Amygdala (tissue), 56 donors: ENCODE measurements around the gene PLEKHF1.

ENCODE experiments used
- DNase-seq, 56 donors: peaks; one replicate each; lab custom pipeline; 2025; lab: John Stamatoyannopoulos, UW

The PLEKHF1 gene

GRCh38 chr19:29714953-29715700, 49.9 kb downstream of the PLEKHF1 start, which contains the start of gene C19orf12:
Gene C19orf12 (minus strand): TSS chr19:29715261. CDS start chr19:29708413, 6,848 bp downstream.
- peak in 39 of 56 donors; percentile 14 to 79 (median 56) for DNase-seq

DNA sequence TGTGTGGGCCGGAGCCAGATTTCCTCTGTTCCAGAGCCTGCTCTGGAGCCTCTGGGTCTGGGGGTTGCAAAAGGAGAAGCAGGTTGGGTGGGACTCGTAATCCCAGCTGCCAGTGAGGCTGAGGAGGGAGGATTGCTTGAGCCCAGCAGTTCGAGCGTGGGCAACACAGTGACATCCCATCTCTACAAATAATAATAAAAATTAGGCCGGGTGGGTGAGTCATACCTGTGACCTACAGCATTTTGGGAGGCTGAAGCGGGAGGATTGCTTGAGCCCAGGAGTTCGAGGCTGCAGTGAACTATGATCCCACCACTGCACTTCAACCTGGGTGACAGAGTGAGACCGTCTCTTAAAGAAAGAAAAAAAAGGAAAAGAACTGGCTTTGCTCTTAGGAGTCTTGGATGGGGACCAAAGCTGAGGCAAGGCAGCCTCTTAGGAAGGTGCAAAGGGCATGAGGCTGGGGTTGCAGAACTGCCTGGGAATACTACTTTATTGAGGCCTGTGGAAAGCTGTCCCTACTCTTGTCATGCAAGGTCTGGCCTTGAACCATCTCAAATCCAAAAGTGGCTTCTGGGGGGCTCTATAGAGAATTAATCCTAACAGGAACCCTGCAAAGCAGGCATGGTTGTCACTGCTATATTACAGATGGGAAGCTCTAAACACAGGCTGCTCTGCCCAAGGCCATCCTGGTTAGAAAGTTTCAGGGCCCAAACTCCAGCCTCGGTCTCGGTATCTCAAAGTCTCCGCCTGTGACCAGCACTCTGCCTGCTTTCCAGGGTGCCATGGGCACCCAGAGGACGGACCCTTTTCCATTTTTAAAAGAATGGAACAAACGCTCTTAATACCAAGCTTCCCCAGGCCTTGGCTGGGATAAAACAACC, 50.7 kb downstream of the PLEKHF1 start:
- peak in 1 of 56 donors; percentile 59 for DNase-seq

DNA sequence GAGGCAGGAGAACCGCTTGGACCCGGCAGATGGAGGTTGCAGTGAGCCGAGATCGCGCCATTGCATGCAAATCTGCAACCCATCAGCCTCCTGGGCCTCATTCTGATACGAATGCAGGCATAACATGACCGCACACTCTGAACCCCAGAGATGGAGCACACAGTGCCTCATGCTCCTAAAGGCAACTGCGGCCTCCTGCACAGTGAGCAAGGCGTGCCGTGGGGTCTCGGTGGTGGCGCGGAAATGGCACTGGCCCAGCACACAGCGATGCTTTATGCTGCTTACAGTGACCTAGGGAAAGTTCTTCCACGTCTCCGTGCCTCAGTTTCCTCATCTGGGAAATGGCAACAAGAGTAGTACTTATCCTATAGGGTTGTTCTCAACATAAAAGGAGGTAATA, 51.8 kb downstream of the PLEKHF1 start:
- no peak for DNase-seq

DNA sequence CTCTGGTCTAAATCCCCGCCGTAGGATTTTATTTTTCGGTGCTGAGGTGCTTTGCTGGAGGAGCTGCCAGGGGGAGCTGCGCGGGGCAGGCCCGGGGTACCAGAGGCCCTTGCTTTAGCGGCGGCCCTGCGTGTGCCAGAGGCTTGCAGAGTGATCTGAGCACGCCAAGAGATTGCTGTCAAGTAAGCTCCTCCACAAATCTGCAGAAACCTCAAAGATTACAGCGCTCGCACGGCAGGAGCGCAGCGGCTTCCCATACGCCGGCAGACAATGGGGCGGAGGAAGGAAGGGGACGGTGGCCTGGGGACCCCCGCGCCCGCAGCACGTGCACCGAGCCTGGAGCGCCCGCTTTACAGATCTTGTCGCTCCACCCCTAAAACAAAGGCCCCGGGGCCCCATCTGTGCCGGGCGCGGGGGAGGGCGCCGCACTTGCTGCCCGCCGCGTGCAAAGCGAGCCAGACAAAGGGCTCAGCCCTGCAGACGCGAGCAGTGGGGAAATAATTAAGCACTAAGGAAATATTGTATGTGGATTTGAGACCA, 58.9 kb downstream of the PLEKHF1 start:
- peak in 17 of 56 donors; percentile 7 to 47 (median 30) for DNase-seq

DNA sequence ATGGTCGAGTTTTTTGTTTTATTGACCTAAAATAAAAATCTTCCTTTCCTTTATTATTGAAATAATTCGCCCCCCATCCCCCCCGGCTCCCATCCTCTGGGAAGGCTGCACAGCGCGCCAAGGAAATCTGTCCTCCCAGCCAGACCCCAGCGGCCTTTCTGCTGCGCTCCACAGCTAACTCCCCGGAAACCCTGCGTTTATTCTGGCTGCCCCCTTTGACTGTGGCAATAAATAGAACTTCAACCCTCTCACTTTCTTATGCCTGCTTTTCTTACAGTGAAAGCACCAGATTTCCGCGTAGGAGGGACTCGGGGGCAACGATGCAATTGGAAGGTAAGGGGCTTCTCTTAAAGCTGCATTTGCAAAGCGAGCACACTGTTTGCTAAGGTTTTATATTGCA, 59.5 kb downstream of the PLEKHF1 start:
- DNase-seq, result no peak
